G401.6 (cell line): ENCODE data around the gene RHOBTB1.

ENCODE experiments used
- FAIRE-seq: peaks from 2 replicates; lab custom pipeline; 2012; peaks lifted over from hg19 to GRCh38; lab: Jason Lieb, UNC

The RHOBTB1 gene

GRCh38 chr10:60906411-60906810 is 37.6 kb downstream of the RHOBTB1 start:
- no peak for FAIRE-seq

GRCh38 chr10:60905580-60905979 is 38.4 kb downstream of the RHOBTB1 start:
- no peak for FAIRE-seq

- no peak for FAIRE-seq
These were observed 40.9 kb downstream of the RHOBTB1 start for GRCh38 chr10:60903096-60903495.

GRCh38 chr10:60901561-60902235 is 42.3 kb downstream of the RHOBTB1 start:
- FAIRE-seq: no peak

GRCh38 chr10:60899266-60899665 is 44.7 kb downstream of the RHOBTB1 start:
- no peak for FAIRE-seq

- FAIRE-seq: no peak
These were observed 45.7 kb downstream of the RHOBTB1 start for GRCh38 chr10:60898321-60898720.

GRCh38 chr10:60896810-60897209 is 47.2 kb downstream of the RHOBTB1 start:
- no peak for FAIRE-seq

GRCh38 chr10:60896033-60896432 is 48.0 kb downstream of the RHOBTB1 start:
- no peak for FAIRE-seq

GRCh38 chr10:60894786-60895185 is 49.2 kb downstream of the RHOBTB1 start:
- no peak for FAIRE-seq

GRCh38 chr10:60893231-60893630 is 50.8 kb downstream of the RHOBTB1 start:
- FAIRE-seq: no peak

- no peak for FAIRE-seq
These were observed 51.4 kb downstream of the RHOBTB1 start for GRCh38 chr10:60892571-60892970.

GRCh38 chr10:60890811-60891210 is 53.2 kb downstream of the RHOBTB1 start:
- FAIRE-seq: no peak

GRCh38 chr10:60883187-60883586 is 60.8 kb downstream of the RHOBTB1 start:
- FAIRE-seq: no peak

GRCh38 chr10:60878224-60878623 is 65.8 kb downstream of the RHOBTB1 start:
- FAIRE-seq: no peak

GRCh38 chr10:60877777-60878120 is 66.2 kb downstream of the RHOBTB1 start:
- FAIRE-seq: no peak

- no peak for FAIRE-seq
These were observed 66.8 kb downstream of the RHOBTB1 start for GRCh38 chr10:60877061-60877776.

GRCh38 chr10:60873758-60874157 is 70.2 kb downstream of the RHOBTB1 start:
- FAIRE-seq: no peak

GRCh38 chr10:60872451-60872850 is 71.5 kb downstream of the RHOBTB1 start:
- FAIRE-seq: no peak

GRCh38 chr10:60871215-60871614 is 72.8 kb downstream of the RHOBTB1 start:
- no peak for FAIRE-seq

- no peak for FAIRE-seq
These were observed 73.2 kb downstream of the RHOBTB1 start for GRCh38 chr10:60870803-60871202.

GRCh38 chr10:60870416-60870728 is 73.6 kb downstream of the RHOBTB1 start:
- FAIRE-seq: no peak

GRCh38 chr10:60869652-60870415 is 74.2 kb downstream of the RHOBTB1 start:
- no peak for FAIRE-seq

GRCh38 chr10:60868946-60869345 is 75.0 kb downstream of the RHOBTB1 start:
- FAIRE-seq: no peak
